Astrocyte (in vitro differentiated cells and primary cell): ENCODE measurements around the gene BRICD5.

Experiments
- CTCF ChIP-seq: IDR thresholded peaks from 2 replicates; pipeline ENCODE4 v1.5.1; 2011; ENCODE audit warnings: low read depth, mild to moderate bottlenecking, inconsistent platforms, low read length, moderate library complexity; ENCODE audit not compliant: insufficient read depth
- EZH2 ChIP-seq: IDR thresholded peaks from 2 replicates; pipeline ENCODE4 v1.6.1; 2012; ENCODE audit warnings: mild to moderate bottlenecking, low read length, inconsistent platforms; ENCODE audit not compliant: insufficient read depth

- TF ChIP-seq CTCF, result no peak
- TF ChIP-seq EZH2, result no peak
Observed at GRCh38 chr16:2210386-2211365, at the start of gene BRICD5.
